ENCODE results near the gene BABAM1.

Gene BABAM1

GRCh38 chr19:17304386-17305215 lies 37.4 kb downstream of the BABAM1 start:
- no peak for DNase-seq

DNA sequence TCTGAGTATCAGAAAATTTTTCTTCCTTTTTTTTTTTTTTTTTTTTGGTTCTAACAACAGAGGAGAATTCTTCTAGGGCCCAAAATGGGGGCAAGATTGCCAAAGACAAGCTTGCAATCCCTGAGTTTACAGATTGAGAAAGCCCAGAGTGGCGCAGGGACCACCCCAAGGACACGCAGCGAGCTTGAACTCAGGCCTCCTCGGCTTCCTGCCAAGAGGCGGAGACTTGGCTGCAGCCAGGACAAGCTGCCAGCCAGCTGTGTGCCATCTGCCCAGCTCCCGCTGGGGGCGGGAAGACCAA lies 37.9 kb downstream of the BABAM1 start:
- DNase-seq: no peak

DNA sequence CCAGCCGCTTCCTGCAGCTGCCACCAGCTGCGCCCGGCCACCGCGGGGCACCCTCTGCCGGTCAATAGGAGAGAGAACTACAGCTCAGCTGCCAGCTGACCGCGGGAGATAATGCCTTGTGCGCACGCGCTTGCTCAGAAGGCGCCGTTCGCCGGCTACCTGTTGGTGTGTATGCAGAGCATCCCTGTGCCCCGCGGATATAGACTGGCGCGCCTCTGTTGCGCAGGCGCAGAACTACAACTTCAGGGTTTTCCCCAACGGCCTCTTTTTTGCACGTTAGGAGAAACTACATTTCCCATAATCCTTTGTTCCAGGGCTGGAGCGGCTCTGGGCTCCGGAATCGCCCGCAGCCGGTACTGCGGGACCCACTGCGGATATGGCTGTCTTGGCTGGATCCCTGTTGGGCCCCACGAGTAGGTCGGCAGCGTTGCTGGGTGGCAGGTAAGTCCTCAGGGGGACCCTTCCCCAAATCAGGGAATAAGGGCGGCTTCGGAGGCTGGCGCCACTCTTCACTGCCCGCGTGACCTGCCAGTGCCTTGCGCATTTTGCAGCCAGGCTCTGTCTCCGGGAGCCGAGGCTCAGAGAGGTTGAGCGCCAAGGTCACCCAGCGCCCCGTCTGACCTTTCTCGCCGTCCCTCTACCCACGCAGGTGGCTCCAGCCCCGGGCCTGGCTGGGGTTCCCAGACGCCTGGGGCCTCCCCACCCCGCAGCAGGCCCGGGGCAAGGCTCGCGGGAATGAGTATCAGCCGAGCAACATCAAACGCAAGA lies 38.5 kb downstream of the BABAM1 start, which contains the start of gene MRPL34:
Gene MRPL34 (plus strand): TSS at position 356 of the 768 bp plus-strand sequence. CDS start 21 bp downstream, at position 377.
- peak; percentile 99 for DNase-seq

GRCh38 chr19:17306285-17306714 lies 39.1 kb downstream of the BABAM1 start:
- no peak for DNase-seq

DNA sequence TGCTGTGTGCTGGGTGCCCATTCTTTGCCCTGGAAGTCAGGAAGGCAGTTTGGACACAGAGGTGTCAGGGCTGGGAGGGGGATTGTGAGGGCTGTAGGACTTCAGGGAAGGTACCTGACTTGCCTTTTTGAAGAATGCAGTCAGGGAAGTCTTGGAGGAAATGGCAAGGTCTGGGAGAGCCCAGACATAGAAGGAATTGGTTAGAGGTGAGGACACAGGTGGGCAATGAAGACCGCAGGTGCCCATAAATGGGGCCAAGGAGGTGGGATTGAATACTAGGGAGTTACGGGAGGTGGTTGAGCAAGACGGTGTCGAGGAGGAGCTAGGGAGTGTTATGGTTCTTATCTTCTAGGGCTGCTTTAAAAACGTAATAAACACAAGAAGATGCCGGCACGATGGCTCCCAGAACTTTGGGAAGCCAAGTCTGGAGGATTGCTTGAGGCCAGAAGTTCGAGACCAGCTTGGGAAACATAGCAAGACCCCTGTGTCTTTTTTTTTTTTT lies 40.7 kb downstream of the BABAM1 start:
- no peak for DNase-seq

- peak; percentile 100 for DNase-seq
Measured at GRCh38 chr19:17309198-17309964, 42.1 kb downstream of the BABAM1 start, which contains the start of gene DDA1. DDA1 (plus strand) TSS chr19:17309563; CDS start chr19:17309655, 92 bp downstream.

- DNase-seq: no peak
Measured at GRCh38 chr19:17309965-17310461, 42.8 kb downstream of the BABAM1 start.

DNA sequence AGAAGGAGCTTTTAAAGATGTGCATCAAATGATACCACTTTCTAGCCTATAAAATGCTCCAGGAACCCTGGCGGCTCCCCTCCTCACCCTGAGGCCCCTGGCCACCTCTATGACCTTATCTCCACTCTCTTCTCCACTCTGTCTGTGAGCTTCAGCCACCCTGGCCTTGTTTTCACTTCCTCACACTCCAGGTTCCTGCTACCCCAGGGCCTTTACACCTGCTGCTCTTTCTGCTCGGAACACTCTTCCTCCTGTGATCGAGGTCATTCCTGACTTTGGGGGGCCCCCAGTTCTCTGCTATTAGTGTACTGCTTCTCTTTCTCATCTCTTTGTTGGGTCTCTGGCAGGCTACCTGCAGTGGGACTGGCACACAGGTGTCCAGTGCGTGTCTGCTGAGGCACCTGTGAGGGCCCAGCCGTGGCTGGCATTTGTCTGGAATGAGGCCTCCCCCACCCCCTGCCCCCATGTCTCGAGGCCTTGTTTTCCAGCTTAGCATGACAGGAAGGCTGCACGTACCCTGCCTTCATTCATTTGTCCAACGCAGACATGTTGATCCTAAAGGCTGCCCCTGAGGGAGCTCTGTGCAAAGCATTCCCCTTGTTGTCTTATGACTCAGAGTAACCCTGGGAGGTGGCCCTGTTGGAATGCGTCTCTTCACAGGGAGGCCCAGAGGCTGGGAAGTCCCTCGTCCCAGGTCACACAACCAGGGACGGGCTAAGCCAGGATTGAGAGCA lies 44.4 kb downstream of the BABAM1 start:
- no peak for DNase-seq

GRCh38 chr19:17312189-17313113 lies 45.2 kb downstream of the BABAM1 start:
- DNase-seq: no peak

- DNase-seq: no peak
Measured at GRCh38 chr19:17314007-17314593, 46.9 kb downstream of the BABAM1 start.

GRCh38 chr19:17318966-17319365 lies 51.7 kb downstream of the BABAM1 start:
- DNase-seq: no peak

- DNase-seq: no peak
Measured at GRCh38 chr19:17319473-17320238, 52.4 kb downstream of the BABAM1 start.

GRCh38 chr19:17320435-17320834 lies 53.2 kb downstream of the BABAM1 start:
- no peak for DNase-seq

DNA sequence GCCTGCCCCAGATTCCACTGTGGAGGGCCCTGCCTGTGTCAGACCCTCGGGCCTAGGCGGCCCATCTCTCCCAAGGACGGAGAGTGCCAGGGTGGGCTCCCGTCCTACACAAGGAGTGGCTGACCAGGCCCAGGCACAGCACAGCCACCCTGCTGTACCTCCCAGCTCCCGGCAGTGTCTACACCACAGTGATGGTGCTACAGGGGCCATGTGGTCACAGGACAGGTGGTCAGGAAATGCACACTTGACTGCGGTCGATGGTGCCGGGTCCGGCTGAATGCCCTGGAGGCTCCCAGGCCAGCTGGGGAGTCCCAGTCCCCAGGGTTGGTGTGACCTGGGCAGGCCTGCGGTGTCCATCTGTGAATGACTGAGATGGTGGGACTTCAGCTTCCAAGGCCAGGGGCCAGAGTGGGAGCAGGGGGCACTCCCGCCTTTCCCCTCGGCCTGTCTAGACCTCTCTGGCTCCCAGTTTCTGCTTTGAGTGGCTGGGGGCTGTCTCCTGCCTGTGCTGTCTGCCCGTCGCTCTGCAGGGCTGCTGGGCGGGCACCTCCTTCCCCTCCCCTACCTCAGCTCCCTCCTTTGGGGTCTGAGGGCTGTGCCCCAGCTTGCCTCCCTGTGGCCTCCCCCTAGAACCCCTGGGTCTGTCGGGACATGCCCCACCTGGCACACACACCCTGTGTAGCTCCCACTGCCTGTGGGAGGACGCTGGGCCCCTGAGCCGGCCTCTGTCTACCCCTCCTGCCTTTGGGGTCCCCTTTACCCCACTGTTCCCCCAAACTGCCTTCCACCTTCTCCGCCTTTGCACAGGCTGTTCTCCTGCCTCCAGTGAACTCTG lies 54.6 kb downstream of the BABAM1 start:
- DNase-seq: no peak

DNA sequence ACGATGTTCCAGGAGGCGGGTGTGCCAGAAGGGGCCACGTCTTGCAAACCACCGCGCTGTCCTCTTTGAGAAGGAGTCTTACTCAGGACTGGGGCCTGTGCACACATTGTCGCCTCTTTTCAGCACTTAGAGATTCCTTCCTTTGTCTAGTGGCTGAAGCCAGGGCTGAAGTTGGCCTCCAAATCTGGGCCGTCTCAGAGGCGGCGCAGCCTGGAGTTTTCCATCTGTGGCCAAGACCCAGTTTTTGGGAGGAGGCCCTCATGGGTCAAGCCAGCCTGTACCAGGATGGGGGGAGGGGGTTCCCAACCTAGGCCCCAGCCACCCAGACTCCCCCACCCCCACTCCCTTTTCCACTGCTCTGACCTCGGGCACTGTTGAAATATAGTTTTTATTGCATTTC lies 55.6 kb downstream of the BABAM1 start:
- DNase-seq: no peak

DNA sequence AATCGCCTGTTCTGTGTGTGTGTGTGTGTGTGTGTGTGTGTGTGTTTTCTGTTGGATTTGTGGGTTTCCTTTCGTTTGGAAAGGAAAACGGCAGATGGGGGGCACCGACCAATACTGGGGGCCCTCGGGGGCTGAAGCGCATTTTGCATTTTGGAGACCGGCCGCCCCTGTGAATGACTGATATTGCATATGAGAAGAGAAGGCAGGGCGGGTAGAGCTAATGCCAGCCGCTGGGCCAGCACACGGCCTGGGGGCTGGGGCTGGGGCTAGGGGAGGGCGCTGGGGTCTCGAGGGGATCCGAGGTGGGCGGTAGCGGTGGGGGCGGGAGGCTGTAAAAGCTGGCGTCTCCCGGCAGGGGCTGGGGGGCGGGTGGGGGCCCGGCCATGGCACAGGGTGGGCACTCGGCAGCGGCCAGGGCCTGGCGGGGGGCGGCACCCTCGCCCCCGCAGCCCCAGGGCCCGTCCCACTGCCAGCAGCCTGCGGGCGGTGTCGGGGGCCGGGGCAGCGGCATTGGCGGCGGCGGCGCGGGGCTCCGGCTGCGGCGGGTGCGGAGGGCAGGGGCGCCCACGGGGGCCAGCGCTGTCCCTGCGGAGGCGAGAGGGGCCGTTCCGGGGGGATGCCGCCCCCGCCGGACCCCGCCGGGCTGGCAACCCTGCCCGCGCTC lies 56.2 kb downstream of the BABAM1 start:
- DNase-seq: no peak

DNA sequence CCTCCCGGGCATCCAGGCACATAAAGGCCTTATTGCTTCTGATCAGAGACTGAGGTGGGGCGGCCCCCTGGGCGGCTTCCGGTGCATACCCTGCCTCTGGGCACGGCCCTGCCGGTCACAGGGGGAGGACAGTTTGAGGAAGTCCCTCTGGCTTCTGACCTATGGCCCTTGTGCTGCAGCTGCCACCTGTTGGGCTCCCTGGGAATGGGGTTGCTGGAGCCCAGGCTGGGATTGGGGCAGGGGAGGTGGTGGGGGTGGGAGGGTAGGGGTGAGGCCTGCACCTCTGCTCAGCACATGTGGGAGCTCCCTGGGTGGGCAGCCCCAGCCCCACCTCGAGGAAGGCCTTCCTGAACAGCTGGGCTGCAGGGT lies 56.7 kb downstream of the BABAM1 start:
- DNase-seq: no peak

DNA sequence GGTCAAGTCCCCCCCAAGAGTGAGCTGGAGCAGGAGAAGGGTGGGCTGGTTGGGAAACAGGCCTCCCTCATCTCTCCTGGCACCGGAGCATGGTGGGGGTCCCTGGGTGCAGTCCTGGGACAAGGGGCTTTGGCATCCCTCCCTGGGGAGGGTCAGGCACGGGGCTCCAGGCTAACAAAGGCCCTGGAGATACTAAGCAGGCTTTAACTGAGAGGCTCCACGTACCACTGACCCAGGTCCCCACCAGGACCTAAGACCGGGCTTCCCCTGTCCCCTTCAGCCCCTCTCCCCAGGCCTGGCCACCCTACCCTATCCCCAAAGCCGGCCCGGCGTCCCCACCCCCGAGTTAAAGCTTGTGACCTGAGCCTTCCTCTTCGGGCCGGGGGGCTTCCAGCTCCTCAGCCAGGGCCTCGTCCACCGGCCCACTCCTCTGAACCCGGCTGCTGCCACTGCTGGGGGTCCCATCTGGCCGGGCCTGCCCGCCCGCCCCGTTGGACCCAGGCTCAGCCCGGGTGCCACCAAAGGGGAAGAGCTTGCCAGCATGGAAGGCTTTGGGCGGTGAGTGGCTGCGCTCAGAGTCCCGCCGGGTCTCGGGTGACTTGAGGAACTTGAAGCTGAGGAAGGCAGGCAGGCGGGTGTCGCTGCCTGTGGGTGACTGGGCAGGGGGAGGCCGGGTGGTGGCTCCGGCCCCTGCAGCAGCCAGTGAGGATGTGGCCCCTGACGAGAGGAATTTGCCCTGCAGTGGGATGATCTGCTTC lies 57.3 kb downstream of the BABAM1 start:
- no peak for DNase-seq

Measured in RPMI8226 (cell line).